Kidney epithelial cell (primary cell): ENCODE results near the gene RAB40B. TPM values are rescaled to one million over a fixed set of nuclear protein-coding genes. Genes with fewer than 3 reads are reported as not detected.

Experiments used
- DNase-seq: peaks from one replicate; pipeline ENCODE4 v3.0.0-alpha.2; 2010; ENCODE audit warnings: low read depth
- H3K27me3 ChIP-seq: 2 replicates; pipeline ENCODE4 v1.6.0; 2011; ENCODE audit warnings: low read length; ENCODE audit not compliant: control insufficient read depth, insufficient read depth
- H3K36me3 ChIP-seq: 2 replicates; pipeline ENCODE4 v1.5.1; 2011; ENCODE audit warnings: low read length; ENCODE audit not compliant: control insufficient read depth, insufficient read depth
- H3K4me3 ChIP-seq: 2 replicates; pipeline ENCODE4 v1.5.1; 2011; ENCODE audit warnings: low read depth, mild to moderate bottlenecking, control low read depth, low read length
- CTCF ChIP-seq: IDR thresholded peaks from 2 replicates; pipeline ENCODE4 v1.5.1; 2011; ENCODE audit warnings: mild to moderate bottlenecking, moderate library complexity, low read length, control low read depth, inconsistent platforms; ENCODE audit not compliant: insufficient read depth, poor library complexity, severe bottlenecking
- total RNA-seq: library from RNA; depleted of rRNA; stranded (reverse); fragments of >200 nt; gene quantifications from 2 replicates; pipeline ENCODE4 v1.2.3, GENCODE V29; 2015

RAB40B gene
- total RNA-seq, 1 donor from 2014 or later = 7.3 TPM

DNA sequence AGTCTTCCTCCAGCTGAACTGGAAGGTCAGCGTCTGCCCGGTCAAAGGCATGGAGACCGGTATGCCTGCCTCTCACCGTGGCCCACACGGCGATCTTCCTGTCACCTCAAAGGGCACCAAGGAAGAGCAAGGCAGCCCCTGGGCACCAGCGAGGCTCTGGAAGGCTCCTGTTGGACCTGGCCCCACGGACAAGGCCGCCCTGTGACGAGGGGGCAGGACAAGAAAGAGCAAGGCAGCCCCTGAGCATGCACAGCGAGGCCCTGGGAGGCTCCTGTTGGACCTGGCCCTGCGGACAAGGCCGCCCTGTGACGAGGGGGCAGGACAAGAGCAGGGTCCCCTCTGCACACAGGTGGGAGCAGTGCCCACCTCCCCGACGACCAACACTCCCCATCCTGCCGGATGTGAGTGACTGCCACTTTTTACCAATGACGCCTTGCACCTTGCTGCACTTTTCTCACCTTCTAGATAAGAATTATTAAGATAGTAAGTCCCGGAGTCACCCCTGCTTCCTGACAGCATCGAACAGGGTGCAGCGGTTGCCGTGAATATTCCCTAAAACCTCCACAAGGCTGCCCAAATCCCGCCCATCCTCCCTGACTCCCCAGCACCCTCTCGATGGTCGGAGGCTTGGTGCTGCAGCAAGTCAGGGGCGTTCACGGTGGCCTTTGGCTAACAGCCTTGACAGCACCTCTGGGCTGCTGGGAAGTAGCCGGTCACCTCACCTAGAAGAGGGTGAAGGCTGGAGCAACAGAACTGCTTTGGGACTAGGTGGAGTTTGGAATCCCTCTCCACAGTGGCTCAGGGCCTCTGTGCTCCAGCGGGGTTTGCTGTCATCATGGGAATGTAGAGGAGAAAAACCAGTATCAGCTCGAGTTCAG lies 44.6 kb downstream of the RAB40B start:
- TF ChIP-seq CTCF = no peak
- H3K36me3 ChIP-seq = no peaks in the 10 kb centered on the region

DNA sequence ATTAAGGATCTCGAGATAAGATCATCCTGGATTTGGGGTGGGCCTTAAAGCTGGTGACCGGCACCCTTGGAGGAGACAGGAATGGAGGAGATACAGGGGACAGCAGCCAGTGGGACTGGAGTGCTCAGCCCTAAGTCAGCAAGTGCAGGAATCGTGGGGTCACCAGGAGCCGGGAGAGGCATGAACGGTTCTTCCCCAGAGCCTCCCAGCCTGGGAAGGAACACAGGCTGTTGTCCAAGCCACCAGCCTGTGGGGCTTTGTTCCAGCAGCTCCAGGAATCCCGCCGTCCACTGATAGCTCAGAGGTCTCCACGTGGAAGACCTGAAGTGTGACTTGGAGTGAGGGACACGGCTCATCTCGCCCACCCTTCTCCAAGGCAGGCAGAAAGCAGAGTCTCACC lies 47.8 kb downstream of the RAB40B start:
- Histone ChIP-seq H3K4me3 (no peak overlapping the region), H3K36me3 (no peaks in the 10 kb centered on the region), H3K27me3 (no peaks in the 10 kb centered on the region)
- no peak for DNase-seq
- no peak for TF ChIP-seq CTCF

More for the DNA sequence above, 44.6 kb downstream of the RAB40B start:
- Histone ChIP-seq H3K27me3 (no peaks in the 10 kb centered on the region), H3K4me3 (no peak overlapping the region)
- no peak for DNase-seq

DNA sequence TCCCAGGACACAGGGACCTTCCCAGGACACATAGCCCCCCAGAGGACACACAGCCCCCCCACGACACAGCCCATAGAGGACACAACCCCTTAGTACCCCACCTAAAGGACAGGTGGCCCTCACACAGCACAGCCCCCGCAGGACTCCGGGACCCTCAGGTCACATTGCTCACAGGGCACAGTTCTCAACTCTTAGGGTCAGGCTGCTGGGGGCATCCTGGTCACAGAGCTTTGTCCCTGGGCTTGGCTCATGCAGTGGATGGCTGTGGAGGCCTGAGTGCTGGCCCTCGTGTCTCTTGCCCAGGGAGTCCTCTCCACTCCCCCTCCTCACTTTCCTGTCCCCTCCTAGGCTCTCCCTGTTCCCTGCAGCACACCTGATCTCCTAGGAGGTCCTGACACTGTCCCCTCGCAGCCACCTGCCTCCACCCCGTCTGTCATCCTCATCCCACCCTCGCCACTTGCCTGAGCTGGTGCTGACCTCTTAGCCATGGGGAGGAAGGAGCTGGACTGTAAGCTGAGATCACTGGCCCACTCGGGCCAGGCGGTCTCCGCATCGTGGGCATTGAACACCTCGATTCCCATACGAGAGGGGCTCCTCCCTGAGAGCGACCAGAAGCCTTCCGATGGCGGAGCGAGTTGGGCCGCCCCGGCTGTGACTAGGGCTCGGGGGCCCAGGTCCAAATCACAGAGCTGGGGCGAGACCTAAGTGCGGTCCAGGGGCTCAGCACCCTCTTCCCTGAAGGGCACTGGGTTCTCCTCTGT lies 48.8 kb downstream of the RAB40B start:
- Histone ChIP-seq H3K4me3 (no peak overlapping the region), H3K27me3 (no peaks in the 10 kb centered on the region), H3K36me3 (no peaks in the 10 kb centered on the region)
- no peak for DNase-seq
- no peak for TF ChIP-seq CTCF

- no peak for DNase-seq
- no peak for TF ChIP-seq CTCF
- H3K36me3 ChIP-seq = peaks cover 4% of the 10 kb centered on the region
- no peaks in the 10 kb centered on the region for H3K27me3 ChIP-seq
- peak overlapping the region; percentile 38 for H3K4me3 ChIP-seq
Observed at GRCh38 chr17:82648742-82649331, 49.7 kb downstream of the RAB40B start.

DNA sequence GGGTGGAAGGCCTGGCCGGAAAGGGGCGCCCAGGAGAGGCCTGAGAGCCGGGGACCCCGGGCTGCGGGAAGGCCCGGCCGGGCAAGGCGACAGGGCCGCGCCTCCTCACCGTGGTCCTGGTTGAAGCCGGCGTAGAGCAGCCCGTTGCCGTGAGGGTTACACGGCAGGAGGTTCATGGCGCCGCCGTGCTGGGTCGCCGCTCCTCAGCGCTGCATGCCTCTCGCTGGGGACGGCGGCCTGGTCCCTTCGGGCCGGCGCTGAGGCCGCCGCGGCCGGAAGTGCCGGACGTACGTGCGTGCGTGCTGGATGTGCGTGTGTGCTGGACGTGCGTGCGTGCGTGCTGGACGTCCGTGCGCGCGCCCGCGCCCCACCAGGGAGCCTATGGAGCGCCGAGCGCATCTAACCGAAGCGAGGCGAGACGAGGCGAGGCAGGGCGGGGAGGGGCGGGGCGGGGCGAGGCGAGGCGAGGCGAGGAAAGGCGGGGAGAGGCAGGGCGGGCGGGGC lies 50.3 kb downstream of the RAB40B start, which contains the start of gene WDR45B:
Gene WDR45B, minus strand, starts transcription at position 280 of the 504 bp plus-strand sequence. Its CDS starts 104 bp downstream, at position 176.
- Histone ChIP-seq H3K27me3 (no peaks in the 10 kb centered on the region), H3K4me3 (peak within 1 kb of the TSS; percentile 98), H3K36me3 (peaks cover 4% of the 10 kb centered on the region)
- DNase-seq = peak; percentile 83
- TF ChIP-seq CTCF = no peak
